ENCODE data around the gene TSG101.

TSG101 gene

DNA sequence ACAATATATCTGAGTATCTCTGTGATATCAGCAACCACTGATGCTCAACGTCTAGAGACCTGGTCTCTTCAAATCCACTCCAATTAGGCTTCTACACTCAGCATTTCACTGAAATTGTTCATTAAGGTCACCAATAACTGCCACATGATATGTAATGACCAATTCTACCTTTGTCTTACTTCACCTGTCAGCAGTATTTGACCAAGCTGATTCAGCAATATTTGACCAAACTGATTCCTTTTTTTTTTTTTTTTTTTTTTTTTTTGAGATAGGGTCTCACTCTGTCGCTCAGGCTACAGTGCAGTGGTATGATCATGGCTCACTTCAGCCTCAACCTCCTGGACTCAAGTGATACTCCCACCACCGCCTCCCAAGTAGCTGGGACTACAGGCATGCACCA is 5.6 kb downstream of the TSG101 start:
- Histone ChIP-seq H3K27ac (ENCODE audit: low read depth, low read length, poor library complexity, severe bottlenecking) (no peak overlapping the region), H3K9me3 (ENCODE audit: low read length) (no peaks in the 10 kb centered on the region), H3K9me2 (ENCODE audit: low read depth, low read length) (no peaks in the 10 kb centered on the region), H3K4me2 (ENCODE audit: low read length) (no peak overlapping the region), H3F3A (ENCODE audit: insufficient read depth, low read length) (no peaks in the 10 kb centered on the region), H3K27me3 (ENCODE audit: insufficient read depth, low read length) (no peaks in the 10 kb centered on the region), H3K36me3 (ENCODE audit: insufficient read depth, low read length) (peaks cover 16% of the 10 kb centered on the region; the same call in 1 of the 2 replicates), H2AFZ (ENCODE audit: low read length) (no peak overlapping the region), H4K20me1 (ENCODE audit: insufficient read depth, low read length) (no peaks in the 10 kb centered on the region), H3K9ac (ENCODE audit: low read length) (no peak overlapping the region), H3K79me2 (ENCODE audit: insufficient read depth, low read length) (peaks cover 29% of the 10 kb centered on the region), H3K4me1 (ENCODE audit: insufficient read depth, low read length, severe bottlenecking) (peaks cover 26% of the 10 kb centered on the region), H3K4me3 (ENCODE audit: low read depth, low read length, poor library complexity, severe bottlenecking) (no peak overlapping the region)
- TF ChIP-seq EZH2 (IDR thresholded peaks at IDR 0.05; ENCODE audit: borderline replicate concordance, low read length), result no peak
- TF ChIP-seq, protein P1, sequence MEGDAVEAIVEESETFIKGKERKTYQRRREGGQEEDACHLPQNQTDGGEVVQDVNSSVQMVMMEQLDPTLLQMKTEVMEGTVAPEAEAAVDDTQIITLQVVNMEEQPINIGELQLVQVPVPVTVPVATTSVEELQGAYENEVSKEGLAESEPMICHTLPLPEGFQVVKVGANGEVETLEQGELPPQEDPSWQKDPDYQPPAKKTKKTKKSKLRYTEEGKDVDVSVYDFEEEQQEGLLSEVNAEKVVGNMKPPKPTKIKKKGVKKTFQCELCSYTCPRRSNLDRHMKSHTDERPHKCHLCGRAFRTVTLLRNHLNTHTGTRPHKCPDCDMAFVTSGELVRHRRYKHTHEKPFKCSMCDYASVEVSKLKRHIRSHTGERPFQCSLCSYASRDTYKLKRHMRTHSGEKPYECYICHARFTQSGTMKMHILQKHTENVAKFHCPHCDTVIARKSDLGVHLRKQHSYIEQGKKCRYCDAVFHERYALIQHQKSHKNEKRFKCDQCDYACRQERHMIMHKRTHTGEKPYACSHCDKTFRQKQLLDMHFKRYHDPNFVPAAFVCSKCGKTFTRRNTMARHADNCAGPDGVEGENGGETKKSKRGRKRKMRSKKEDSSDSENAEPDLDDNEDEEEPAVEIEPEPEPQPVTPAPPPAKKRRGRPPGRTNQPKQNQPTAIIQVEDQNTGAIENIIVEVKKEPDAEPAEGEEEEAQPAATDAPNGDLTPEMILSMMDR (IDR thresholded peaks at IDR 0.05; ENCODE audit: low read length), result no peak

DNA sequence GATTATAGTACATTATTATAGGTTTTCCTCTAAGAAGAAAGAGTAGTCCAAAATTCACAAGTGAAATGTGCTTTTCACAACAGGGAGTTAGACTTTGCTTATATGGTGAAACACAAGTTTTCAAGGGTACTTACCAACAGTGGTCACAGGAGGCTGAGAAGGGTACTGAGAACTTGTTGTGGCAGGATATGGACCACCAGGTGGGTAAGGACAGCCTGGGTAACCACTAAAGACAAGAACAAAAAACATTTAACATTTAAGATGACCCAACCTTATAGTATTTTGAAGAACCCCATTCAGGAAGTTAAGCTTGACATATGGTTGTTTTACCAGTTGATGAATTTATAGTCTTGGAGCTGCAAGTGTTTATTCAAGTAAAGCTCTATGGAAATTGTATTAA is 24.4 kb downstream of the TSG101 start:
- Histone ChIP-seq H3K79me2 (ENCODE audit: insufficient read depth, low read length) (no peaks in the 10 kb centered on the region), H3K4me1 (ENCODE audit: insufficient read depth, low read length, severe bottlenecking) (no peaks in the 10 kb centered on the region), H3F3A (ENCODE audit: insufficient read depth, low read length) (no peaks in the 10 kb centered on the region), H2AFZ (ENCODE audit: low read length) (no peak overlapping the region), H3K4me3 (ENCODE audit: low read depth, low read length, poor library complexity, severe bottlenecking) (no peak overlapping the region), H3K9me3 (ENCODE audit: low read length) (no peaks in the 10 kb centered on the region), H3K4me2 (ENCODE audit: low read length) (no peak overlapping the region), H4K20me1 (ENCODE audit: insufficient read depth, low read length) (no peaks in the 10 kb centered on the region), H3K9ac (ENCODE audit: low read length) (no peak overlapping the region), H3K27me3 (ENCODE audit: insufficient read depth, low read length) (no peaks in the 10 kb centered on the region), H3K27ac (ENCODE audit: low read depth, low read length, poor library complexity, severe bottlenecking) (no peak overlapping the region), H3K9me2 (ENCODE audit: low read depth, low read length) (no peaks in the 10 kb centered on the region), H3K36me3 (ENCODE audit: insufficient read depth, low read length) (peaks cover 72% of the 10 kb centered on the region)
- no peak for TF ChIP-seq EZH2 (IDR thresholded peaks at IDR 0.05; ENCODE audit: borderline replicate concordance, low read length)
- TF ChIP-seq, protein P1 (IDR thresholded peaks at IDR 0.05; ENCODE audit: low read length), result no peak

DNA sequence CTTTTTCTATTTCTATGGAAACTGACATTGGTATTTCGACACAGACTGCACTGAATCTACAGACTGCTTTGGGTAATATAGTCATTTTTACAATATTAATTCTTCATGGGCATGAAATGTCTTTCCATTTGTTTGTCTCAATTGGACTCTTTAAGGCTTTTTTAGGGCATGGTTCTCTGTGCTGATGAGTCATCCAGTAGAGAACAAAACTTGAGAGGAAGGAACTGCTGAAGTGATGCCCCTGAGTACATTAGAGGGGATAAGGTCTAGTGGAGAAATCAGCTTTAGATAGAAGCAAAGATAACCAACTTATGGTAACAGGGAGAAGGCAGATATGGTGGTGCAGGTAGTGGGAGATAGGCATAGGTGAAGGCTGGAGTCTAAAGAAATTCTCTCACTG is 25.1 kb downstream of the TSG101 start:
- H3K4me1 ChIP-seq (ENCODE audit: insufficient read depth, low read length, severe bottlenecking), result no peaks in the 10 kb centered on the region
- no peak overlapping the region for H3K27ac ChIP-seq (ENCODE audit: low read depth, low read length, poor library complexity, severe bottlenecking)
- H3K9me2 ChIP-seq (ENCODE audit: low read depth, low read length), result no peaks in the 10 kb centered on the region
- H3F3A ChIP-seq (ENCODE audit: insufficient read depth, low read length), result no peaks in the 10 kb centered on the region
- H4K20me1 ChIP-seq (ENCODE audit: insufficient read depth, low read length), result no peaks in the 10 kb centered on the region
- TF ChIP-seq, protein P1 (IDR thresholded peaks at IDR 0.05; ENCODE audit: low read length), result no peak
- no peak for TF ChIP-seq EZH2 (IDR thresholded peaks at IDR 0.05; ENCODE audit: borderline replicate concordance, low read length)
- H3K9me3 ChIP-seq (ENCODE audit: low read length), result no peaks in the 10 kb centered on the region
- no peaks in the 10 kb centered on the region for H3K79me2 ChIP-seq (ENCODE audit: insufficient read depth, low read length)
- peaks cover 67% of the 10 kb centered on the region for H3K36me3 ChIP-seq (ENCODE audit: insufficient read depth, low read length)
- no peak overlapping the region for H3K4me2 ChIP-seq (ENCODE audit: low read length)
- no peaks in the 10 kb centered on the region for H3K27me3 ChIP-seq (ENCODE audit: insufficient read depth, low read length)
- H2AFZ ChIP-seq (ENCODE audit: low read length), result no peak overlapping the region
- H3K9ac ChIP-seq (ENCODE audit: low read length), result no peak overlapping the region
- H3K4me3 ChIP-seq (ENCODE audit: low read depth, low read length, poor library complexity, severe bottlenecking), result no peak overlapping the region

Measured in OCI-LY1 (cell line).